Activated B cell treated with CpG ODN at 0.5 μM for 24 hours (primary cell): ENCODE data around the gene GPR176. TPM values are rescaled to one million over a fixed set of nuclear protein-coding genes. Genes with fewer than 3 reads are reported as not detected.

Experiments used
- ATAC-seq: fragments of 200-7000 bp; cut with Tn5 transposase; one replicate; pipeline ENCODE4 v1.10.0; 2021; ENCODE audit warnings: low read depth, mild to moderate bottlenecking, moderate library complexity
- CTCF ChIA-PET: fragments of 350-600 bp; sonication (Branson Sonifier 250); formaldehyde crosslinking; loops from one replicate; lab custom pipeline; 2021; ENCODE audit warnings: antibody characterized with exemption; lab: Charles Lee
- POLR2A ChIA-PET: fragments of 350-600 bp; sonication (Branson Sonifier 250); formaldehyde crosslinking; loops from one replicate; lab custom pipeline; 2021; ENCODE audit warnings: antibody characterized with exemption; lab: Charles Lee
- DNase-seq: peaks from one replicate; pipeline ENCODE4 v3.0.0; 2022
- H3K27ac Mint-ChIP-seq: one replicate; pipeline ENCODE4 v1.8.0; 2020; ENCODE audit warnings: mixed read lengths
- H3K27me3 Mint-ChIP-seq: one replicate; pipeline ENCODE4 v1.8.0; 2021; ENCODE audit warnings: mixed read lengths
- H3K36me3 Mint-ChIP-seq: one replicate; pipeline ENCODE4 v1.8.0; 2021; ENCODE audit warnings: low read depth, mixed read lengths
- H3K4me1 Mint-ChIP-seq: one replicate; pipeline ENCODE4 v1.8.0; 2021; ENCODE audit warnings: mixed read lengths
- H3K4me3 Mint-ChIP-seq: one replicate; pipeline ENCODE4 v1.8.0; 2020; ENCODE audit warnings: mild to moderate bottlenecking, mixed read lengths
- H3K9me3 Mint-ChIP-seq: one replicate; pipeline ENCODE4 v1.8.0; 2020; ENCODE audit warnings: mixed read lengths
- CTCF ChIP-seq: fragments of 200-600 bp; IDR thresholded peaks from one replicate; pipeline ENCODE4 v1.8.0; 2022; ENCODE audit warnings: antibody characterized with exemption, mild to moderate bottlenecking
- intact Hi-C: fragments of 100-400 bp; cut with micrococcal nuclease; formaldehyde crosslinking; loops from one replicate; pipeline ENCODE4 v1.15.1; 2024
- total RNA-seq: library from RNA; stranded (reverse); gene quantifications from 2 replicates; pipeline ENCODE4 v1.2.3, GENCODE V29; 2022

Gene GPR176
- total RNA-seq, 1 donor from 2014 or later, result not detected

GRCh38 chr15:39787479-39787878, 132.6 kb downstream of the GPR176 start:
- Mint-ChIP-seq H3K4me3 (no peak overlapping the region), H3K36me3 (peaks cover 12% of the 10 kb centered on the region), H3K9me3 (no peaks in the 10 kb centered on the region), H3K4me1 (peaks cover 33% of the 10 kb centered on the region), H3K27me3 (no peaks in the 10 kb centered on the region), H3K27ac (no peak overlapping the region)
- TF ChIP-seq CTCF, result no peak
- ATAC-seq, result no peak
- CTCF ChIA-PET, result interaction anchor here (1.3 to 2.6 kb wide), 6 partner anchors 31 to 551 kb away, joined by 4 to 13 read pairs (median 7); no protein-coding TSS in a partner anchor
- DNase-seq, result no peak
- POLR2A ChIA-PET, result no interaction called here
- intact Hi-C loops, result loop anchor here (5.0 to 10.0 kb wide), 2 partner anchors 190 to 647 kb away; no protein-coding TSS in a partner anchor

GRCh38 chr15:39786447-39787056, 133.5 kb downstream of the GPR176 start:
- no peaks in the 10 kb centered on the region for H3K27me3 Mint-ChIP-seq
- CTCF ChIA-PET, result interaction anchor here (1.8 to 2.3 kb wide), 2 partner anchors 431 to 487 kb away, joined by 6 to 14 read pairs; no protein-coding TSS in a partner anchor
- no peak overlapping the region for H3K27ac Mint-ChIP-seq
- intact Hi-C loops, result loop anchor here (1.0 to 10.0 kb wide), 6 partner anchors 89 to 648 kb away; no protein-coding TSS in a partner anchor
- peaks cover 41% of the 10 kb centered on the region for H3K4me1 Mint-ChIP-seq
- H3K36me3 Mint-ChIP-seq, result peaks cover 14% of the 10 kb centered on the region
- DNase-seq, result no peak
- no peak for TF ChIP-seq CTCF
- POLR2A ChIA-PET, result no interaction called here
- no peaks in the 10 kb centered on the region for H3K9me3 Mint-ChIP-seq
- no peak overlapping the region for H3K4me3 Mint-ChIP-seq
- no peak for ATAC-seq

DNA sequence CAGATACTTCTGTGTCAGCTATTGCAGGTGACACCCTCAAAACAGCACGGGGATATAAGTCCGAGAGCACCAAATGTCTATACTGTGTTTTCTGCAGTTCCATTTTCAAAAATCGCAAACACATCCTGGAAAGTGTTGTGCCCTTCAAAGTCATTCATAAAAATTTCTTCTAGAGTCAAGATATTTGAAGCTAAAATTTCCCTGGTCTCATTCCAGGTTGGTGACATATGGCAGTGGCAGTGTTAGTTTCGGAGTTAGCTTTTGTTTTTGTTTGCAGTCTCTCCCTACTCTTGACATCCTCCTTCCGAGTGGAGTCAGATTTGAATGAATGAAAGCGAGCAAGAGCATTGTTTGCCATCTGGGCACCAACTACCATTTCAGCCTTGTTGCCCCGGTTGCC, 134.2 kb downstream of the GPR176 start:
- Mint-ChIP-seq H3K4me3 (no peak overlapping the region), H3K27ac (no peak overlapping the region)
- CTCF ChIA-PET, result interaction anchor here (0.8 to 2.3 kb wide), 4 partner anchors 29 to 493 kb away, joined by 3 to 14 read pairs (median 4); no protein-coding TSS in a partner anchor

DNA sequence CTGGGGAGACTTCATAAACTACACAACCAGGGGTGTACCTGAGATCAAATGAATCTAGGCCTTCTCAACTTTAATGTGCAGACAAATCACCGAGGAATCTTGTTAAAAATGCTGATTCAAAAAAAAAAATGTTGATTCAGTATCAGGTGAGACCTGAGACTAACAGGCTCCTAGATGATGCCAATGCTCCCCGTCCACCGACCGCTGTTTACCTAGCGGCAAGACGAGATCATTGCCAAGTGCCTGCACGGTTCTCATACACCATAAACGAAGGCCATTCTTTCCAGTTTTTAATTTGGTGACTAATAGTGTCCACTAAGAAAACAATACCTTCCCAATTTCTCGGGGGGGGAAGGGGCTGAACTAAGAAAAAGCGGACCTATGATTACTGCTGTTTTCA, 134.9 kb downstream of the GPR176 start:
- ATAC-seq, result no peak
- Mint-ChIP-seq H3K9me3 (no peaks in the 10 kb centered on the region), H3K4me1 (peaks cover 44% of the 10 kb centered on the region), H3K27ac (peak overlapping the region; percentile 46), H3K4me3 (no peak overlapping the region), H3K27me3 (no peaks in the 10 kb centered on the region), H3K36me3 (peaks cover 14% of the 10 kb centered on the region)
- TF ChIP-seq CTCF, result no peak
- ChIA-PET CTCF (interaction anchor here (0.8 to 2.3 kb wide), 5 partner anchors 28 to 494 kb away, joined by 3 to 14 read pairs (median 5); no protein-coding TSS in a partner anchor), POLR2A (no interaction called here)
- no peak for DNase-seq
- intact Hi-C loops, result loop anchor here (5.0 to 10.0 kb wide), 2 partner anchors 192 to 650 kb away; no protein-coding TSS in a partner anchor

More for the DNA sequence above, 134.2 kb downstream of the GPR176 start:
- no peak for DNase-seq
- H3K27me3 Mint-ChIP-seq, result no peaks in the 10 kb centered on the region
- H3K9me3 Mint-ChIP-seq, result no peaks in the 10 kb centered on the region
- peaks cover 44% of the 10 kb centered on the region for H3K4me1 Mint-ChIP-seq
- intact Hi-C loops, result loop anchor here (1.0 to 10.0 kb wide), 6 partner anchors 89 to 649 kb away; no protein-coding TSS in a partner anchor
- no peak for TF ChIP-seq CTCF
- POLR2A ChIA-PET, result no interaction called here
- peaks cover 14% of the 10 kb centered on the region for H3K36me3 Mint-ChIP-seq
- no peak for ATAC-seq

- TF ChIP-seq CTCF, result no peak
- DNase-seq (no peak), ATAC-seq (no peak)
- Mint-ChIP-seq H3K4me3 (no peak overlapping the region), H3K4me1 (peaks cover 44% of the 10 kb centered on the region), H3K27me3 (no peaks in the 10 kb centered on the region), H3K27ac (peak overlapping the region; percentile 46), H3K9me3 (no peaks in the 10 kb centered on the region), H3K36me3 (peaks cover 14% of the 10 kb centered on the region)
- ChIA-PET POLR2A (no interaction called here), CTCF (interaction anchor here (1.3 to 2.3 kb wide), 3 partner anchors 261 to 495 kb away, joined by 5 to 14 read pairs (median 5); no protein-coding TSS in a partner anchor)
- intact Hi-C loops, result loop anchor here (5.0 to 10.0 kb wide), 4 partner anchors 193 to 1332 kb away; partner anchors contain the start of genes FAM98B and KNSTRN
Measured at GRCh38 chr15:39784638-39785037, 135.4 kb downstream of the GPR176 start.
